Left ventricle myocardium inferior (tissue), 1 donor: ENCODE data around the gene OR1A1. TPM values are rescaled to one million over a fixed set of nuclear protein-coding genes. Genes with fewer than 3 reads are reported as not detected.
"Not testable (repeated sequence)": the region's sequence is repeated elsewhere in the genome, so short reads cannot be mapped to it uniquely, and the experiment has no call there.

Source experiments
- DNase-seq: peaks from one replicate; pipeline ENCODE4 v3.0.0-alpha.2; 2020
- H3K27ac ChIP-seq: fragments of 200-600 bp; replicated peaks from 2 replicates; pipeline ENCODE4 v1.8.0; 2021
- H3K27me3 ChIP-seq: fragments of 200-600 bp; 2 replicates; pipeline ENCODE4 v1.8.0; 2021; ENCODE audit warnings: low read depth
- H3K36me3 ChIP-seq: fragments of 200-600 bp; 2 replicates; pipeline ENCODE4 v1.8.0; 2021
- H3K4me1 ChIP-seq: fragments of 200-600 bp; 2 replicates; pipeline ENCODE4 v1.8.0; 2021
- H3K4me3 ChIP-seq: fragments of 200-600 bp; 2 replicates; pipeline ENCODE4 v1.8.0; 2021; ENCODE audit warnings: mild to moderate bottlenecking, moderate library complexity
- H3K9me3 ChIP-seq: fragments of 200-600 bp; replicated peaks from 2 replicates; pipeline ENCODE4 v1.8.0; 2021
- CTCF ChIP-seq: fragments of 200-600 bp; IDR thresholded peaks from 2 replicates; pipeline ENCODE4 v1.8.0; 2021; ENCODE audit warnings: antibody characterized with exemption, mild to moderate bottlenecking, borderline replicate concordance
- intact Hi-C: fragments of 100-400 bp; cut with micrococcal nuclease; formaldehyde crosslinking; loops from one replicate; pipeline ENCODE4 v1.11.0; 2022
- total RNA-seq: library from RNA; stranded (reverse); fragmentation: NEBNext Ultra II Directional; extraction: Animal tissue kit (Norgen Biotek cat#: 25700); gene quantifications from one replicate; pipeline ENCODE4 v1.2.1, GENCODE V29; 2021
- donor health status: DM: no; HTN: yes; CAD: no; lungs with severe emphysema.

The OR1A1 gene
- total RNA-seq, 1 donor from 2014 or later: not detected

- H3K4me1 ChIP-seq: no peaks in the 10 kb centered on the region
- no peak for TF ChIP-seq CTCF
- peaks cover 29% of the 10 kb centered on the region for H3K27me3 ChIP-seq
- peaks cover 15% of the 10 kb centered on the region for H3K9me3 ChIP-seq
- H3K27ac ChIP-seq: no peak overlapping the region
- intact Hi-C loops: no loop called here
- H3K36me3 ChIP-seq: no peaks in the 10 kb centered on the region
- no peak overlapping the region for H3K4me3 ChIP-seq
- DNase-seq: no peak
These were observed 5.5 kb downstream of the OR1A1 start for GRCh38 chr17:3213001-3213400.

GRCh38 chr17:3213587-3213986, 6.1 kb downstream of the OR1A1 start:
- Histone ChIP-seq H3K4me3 (no peak overlapping the region), H3K36me3 (no peaks in the 10 kb centered on the region), H3K9me3 (peaks cover 21% of the 10 kb centered on the region), H3K27me3 (peaks cover 29% of the 10 kb centered on the region), H3K27ac (no peak overlapping the region), H3K4me1 (no peaks in the 10 kb centered on the region)
- intact Hi-C loops: no loop called here
- no peak for TF ChIP-seq CTCF
- DNase-seq: no peak

GRCh38 chr17:3219978-3220377, 12.5 kb downstream of the OR1A1 start:
- H3K27ac ChIP-seq, DNase-seq, H3K4me3 ChIP-seq, H3K36me3 ChIP-seq, H3K4me1 ChIP-seq, intact Hi-C loops: not testable (repeated sequence)
- peaks cover 12% of the 10 kb centered on the region for H3K27me3 ChIP-seq
- H3K9me3 ChIP-seq: peaks cover 21% of the 10 kb centered on the region

GRCh38 chr17:3221850-3222249, 14.4 kb downstream of the OR1A1 start:
- no peaks in the 10 kb centered on the region for H3K27me3 ChIP-seq
- no peak for DNase-seq
- H3K4me3 ChIP-seq: no peak overlapping the region
- H3K27ac ChIP-seq: no peak overlapping the region
- intact Hi-C loops: no loop called here
- peaks cover 17% of the 10 kb centered on the region for H3K9me3 ChIP-seq
- H3K36me3 ChIP-seq: no peaks in the 10 kb centered on the region
- no peaks in the 10 kb centered on the region for H3K4me1 ChIP-seq
- no peak for TF ChIP-seq CTCF

GRCh38 chr17:3222505-3222904, 15.0 kb downstream of the OR1A1 start:
- Histone ChIP-seq H3K9me3 (peaks cover 11% of the 10 kb centered on the region), H3K4me1 (no peaks in the 10 kb centered on the region), H3K4me3 (no peak overlapping the region), H3K36me3 (no peaks in the 10 kb centered on the region), H3K27ac (no peak overlapping the region), H3K27me3 (no peaks in the 10 kb centered on the region)
- intact Hi-C loops: no loop called here
- TF ChIP-seq CTCF: no peak
- DNase-seq: no peak

GRCh38 chr17:3224721-3225352, 17.4 kb downstream of the OR1A1 start:
- H3K4me3 ChIP-seq, H3K9me3 ChIP-seq, H3K27ac ChIP-seq, H3K27me3 ChIP-seq, intact Hi-C loops, H3K4me1 ChIP-seq, DNase-seq, H3K36me3 ChIP-seq: not testable (repeated sequence)

- H3K4me3 ChIP-seq, H3K27me3 ChIP-seq, H3K9me3 ChIP-seq, H3K36me3 ChIP-seq, H3K27ac ChIP-seq, H3K4me1 ChIP-seq, intact Hi-C loops, DNase-seq: not testable (repeated sequence)
These were observed 24.8 kb downstream of the OR1A1 start for GRCh38 chr17:3232300-3232699.

- H3K36me3 ChIP-seq, DNase-seq, H3K27me3 ChIP-seq, H3K27ac ChIP-seq, H3K4me1 ChIP-seq, H3K9me3 ChIP-seq, intact Hi-C loops, H3K4me3 ChIP-seq: not testable (repeated sequence)
These were observed 31.2 kb downstream of the OR1A1 start for GRCh38 chr17:3238685-3239084.

GRCh38 chr17:3241044-3241443, 33.6 kb downstream of the OR1A1 start:
- intact Hi-C loops, H3K27me3 ChIP-seq, H3K27ac ChIP-seq, H3K36me3 ChIP-seq, H3K4me3 ChIP-seq, H3K4me1 ChIP-seq, DNase-seq, H3K9me3 ChIP-seq: not testable (repeated sequence)

- DNase-seq, intact Hi-C loops, H3K4me3 ChIP-seq, H3K4me1 ChIP-seq, H3K9me3 ChIP-seq, H3K27me3 ChIP-seq, H3K36me3 ChIP-seq, H3K27ac ChIP-seq: not testable (repeated sequence)
These were observed 37.4 kb downstream of the OR1A1 start for GRCh38 chr17:3244841-3245240.
